Colon (tissue), 2 donors: Measurements from ENCODE around the gene SHC3.
"Not testable (repeated sequence)": the region's sequence is repeated elsewhere in the genome, so short reads cannot be mapped to it uniquely, and the experiment has no call there.

Source experiments
- FAIRE-seq: peaks from 2 replicates; lab custom pipeline; 2012; peaks lifted over from hg19 to GRCh38; lab: Jason Lieb, UNC
- donor health status: control.
- donor health status: control.

The SHC3 gene, protein sequence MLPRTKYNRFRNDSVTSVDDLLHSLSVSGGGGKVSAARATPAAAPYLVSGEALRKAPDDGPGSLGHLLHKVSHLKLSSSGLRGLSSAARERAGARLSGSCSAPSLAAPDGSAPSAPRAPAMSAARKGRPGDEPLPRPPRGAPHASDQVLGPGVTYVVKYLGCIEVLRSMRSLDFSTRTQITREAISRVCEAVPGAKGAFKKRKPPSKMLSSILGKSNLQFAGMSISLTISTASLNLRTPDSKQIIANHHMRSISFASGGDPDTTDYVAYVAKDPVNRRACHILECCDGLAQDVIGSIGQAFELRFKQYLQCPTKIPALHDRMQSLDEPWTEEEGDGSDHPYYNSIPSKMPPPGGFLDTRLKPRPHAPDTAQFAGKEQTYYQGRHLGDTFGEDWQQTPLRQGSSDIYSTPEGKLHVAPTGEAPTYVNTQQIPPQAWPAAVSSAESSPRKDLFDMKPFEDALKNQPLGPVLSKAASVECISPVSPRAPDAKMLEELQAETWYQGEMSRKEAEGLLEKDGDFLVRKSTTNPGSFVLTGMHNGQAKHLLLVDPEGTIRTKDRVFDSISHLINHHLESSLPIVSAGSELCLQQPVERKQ

GRCh38 chr9:89177944-89178829, at the start of gene SHC3:
SHC3 (minus strand) TSS chr9:89178818; CDS start chr9:89178460, 358 bp downstream.
- no peak for FAIRE-seq

DNA sequence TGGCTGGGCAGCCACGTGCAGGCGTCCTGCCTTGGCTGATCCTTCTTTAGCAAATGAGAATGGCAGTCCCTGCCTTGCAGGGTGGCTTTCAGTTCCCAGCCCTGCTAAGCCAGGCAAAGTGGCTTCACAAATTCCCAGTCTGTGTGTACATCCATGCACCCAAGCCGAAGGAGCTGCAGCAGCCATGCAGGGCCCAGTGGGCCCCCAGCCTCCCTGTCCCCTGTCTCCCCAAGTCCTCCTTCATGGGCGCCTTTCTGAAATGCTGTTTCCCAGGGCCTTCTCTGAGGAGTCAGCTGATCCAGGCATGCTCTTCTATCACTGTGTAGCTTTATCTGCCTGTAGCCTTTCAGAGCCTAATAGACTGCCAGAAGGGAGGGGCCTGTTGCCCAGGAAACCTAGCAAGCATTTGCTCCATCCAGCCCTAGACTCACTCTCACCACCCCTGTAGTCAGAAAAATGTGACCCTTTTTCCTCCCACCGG, 47.4 kb upstream of the SHC3 start:
- no peak for FAIRE-seq

DNA sequence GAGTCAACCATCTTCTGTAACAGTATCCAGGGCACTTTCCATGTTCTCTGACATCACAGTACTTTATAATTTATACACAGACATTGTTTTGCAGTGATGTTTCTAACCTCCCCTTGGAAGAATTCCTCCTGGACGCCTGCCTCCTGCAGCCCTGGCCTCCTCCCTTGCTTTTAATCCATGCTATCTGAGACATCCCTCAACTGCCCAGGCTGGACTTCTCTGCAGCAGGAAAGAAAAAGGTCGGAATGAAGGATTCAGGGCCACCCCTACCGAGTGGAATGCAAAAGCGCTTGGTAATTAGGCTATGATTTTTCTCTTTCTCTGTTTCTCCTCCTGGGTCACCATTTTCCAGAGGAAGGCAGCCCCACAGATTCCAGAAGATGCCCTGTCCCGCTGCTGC, 47.0 kb upstream of the SHC3 start:
- FAIRE-seq = no peak

DNA sequence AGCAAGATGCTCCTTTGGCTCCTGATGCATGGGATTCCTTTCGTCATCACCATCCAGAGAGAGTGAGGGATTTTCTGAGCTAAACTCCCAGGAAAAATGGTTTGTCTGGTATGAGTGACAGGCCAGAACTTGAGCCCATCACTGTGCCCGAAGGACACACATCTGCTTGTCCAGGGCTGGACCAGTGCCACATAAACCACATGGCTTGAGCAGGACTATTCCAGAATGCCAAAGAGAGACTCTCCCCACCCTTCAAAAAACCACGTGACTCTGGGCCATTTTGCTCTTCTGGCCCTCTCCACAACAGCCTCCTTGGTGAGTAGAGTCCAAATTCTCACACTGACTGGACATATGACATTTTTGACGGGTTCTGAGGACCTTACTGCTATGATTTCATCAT, 46.4 kb upstream of the SHC3 start:
- FAIRE-seq = no peak

DNA sequence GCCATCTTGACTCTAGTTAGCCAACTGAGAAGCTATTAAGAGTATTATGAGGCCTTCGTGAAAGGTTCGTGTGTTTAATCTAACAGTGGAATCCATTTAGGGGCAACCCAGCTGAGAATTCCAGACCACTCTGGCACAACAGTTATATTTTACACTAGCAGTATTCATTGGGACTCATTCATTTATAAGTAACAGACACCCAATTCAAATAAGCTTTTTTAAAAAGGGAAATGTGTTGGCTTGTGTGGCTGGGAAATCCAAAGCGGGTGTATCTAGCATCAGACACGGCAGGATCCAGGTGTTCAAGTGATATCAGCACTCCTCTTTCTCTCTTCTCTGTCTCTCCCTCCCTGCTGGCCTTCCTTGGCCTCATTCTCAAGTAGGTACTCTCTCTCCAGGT, 46.0 kb upstream of the SHC3 start:
- FAIRE-seq = no peak

DNA sequence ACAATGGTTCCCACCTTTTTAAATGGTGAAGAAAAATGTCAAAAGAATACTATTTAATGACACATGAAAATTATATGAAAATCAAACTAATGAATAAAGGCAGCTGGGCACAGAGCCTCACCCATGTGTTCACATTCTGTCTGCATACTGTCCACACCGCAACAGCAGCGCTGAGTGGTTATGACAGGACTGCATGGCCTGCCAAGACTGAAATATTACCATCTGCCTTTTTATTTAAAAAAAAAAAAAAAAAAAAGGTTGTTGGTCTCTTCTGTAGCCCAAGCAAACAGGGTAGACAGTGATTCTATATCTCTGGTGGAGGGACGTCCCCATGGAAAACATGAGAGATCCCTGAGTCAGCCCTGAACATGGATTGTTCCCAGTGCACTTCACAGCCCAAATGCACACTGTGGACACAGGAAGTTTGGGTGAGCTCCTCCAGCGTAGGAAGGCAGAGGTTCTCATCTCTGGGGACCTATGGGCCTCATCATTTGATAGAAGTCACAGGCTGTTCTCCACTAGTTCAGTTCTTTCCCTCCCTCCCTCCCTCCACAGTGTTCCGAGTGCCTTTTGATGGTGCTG, 44.9 kb upstream of the SHC3 start:
- no peak for FAIRE-seq

DNA sequence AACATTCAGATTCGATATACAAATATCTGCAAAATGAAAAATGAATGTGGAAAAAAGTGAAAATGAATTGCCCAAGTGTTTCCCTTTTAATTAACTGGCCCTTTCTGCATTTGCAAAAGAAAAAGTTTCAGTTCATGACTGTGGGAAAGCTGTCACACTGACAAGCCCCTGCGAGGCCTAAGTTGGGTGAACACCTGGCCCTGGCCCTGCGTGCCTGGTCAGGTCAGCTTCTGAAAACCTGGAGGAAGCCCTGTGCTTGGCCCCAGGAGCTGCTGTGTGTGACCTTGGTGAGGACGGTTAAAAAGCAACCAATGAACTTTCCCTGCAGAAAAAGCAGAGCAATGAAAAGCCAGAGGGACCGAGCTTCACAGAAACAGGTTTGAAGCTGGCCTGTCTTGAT, 41.0 kb upstream of the SHC3 start:
- FAIRE-seq = no peak

DNA sequence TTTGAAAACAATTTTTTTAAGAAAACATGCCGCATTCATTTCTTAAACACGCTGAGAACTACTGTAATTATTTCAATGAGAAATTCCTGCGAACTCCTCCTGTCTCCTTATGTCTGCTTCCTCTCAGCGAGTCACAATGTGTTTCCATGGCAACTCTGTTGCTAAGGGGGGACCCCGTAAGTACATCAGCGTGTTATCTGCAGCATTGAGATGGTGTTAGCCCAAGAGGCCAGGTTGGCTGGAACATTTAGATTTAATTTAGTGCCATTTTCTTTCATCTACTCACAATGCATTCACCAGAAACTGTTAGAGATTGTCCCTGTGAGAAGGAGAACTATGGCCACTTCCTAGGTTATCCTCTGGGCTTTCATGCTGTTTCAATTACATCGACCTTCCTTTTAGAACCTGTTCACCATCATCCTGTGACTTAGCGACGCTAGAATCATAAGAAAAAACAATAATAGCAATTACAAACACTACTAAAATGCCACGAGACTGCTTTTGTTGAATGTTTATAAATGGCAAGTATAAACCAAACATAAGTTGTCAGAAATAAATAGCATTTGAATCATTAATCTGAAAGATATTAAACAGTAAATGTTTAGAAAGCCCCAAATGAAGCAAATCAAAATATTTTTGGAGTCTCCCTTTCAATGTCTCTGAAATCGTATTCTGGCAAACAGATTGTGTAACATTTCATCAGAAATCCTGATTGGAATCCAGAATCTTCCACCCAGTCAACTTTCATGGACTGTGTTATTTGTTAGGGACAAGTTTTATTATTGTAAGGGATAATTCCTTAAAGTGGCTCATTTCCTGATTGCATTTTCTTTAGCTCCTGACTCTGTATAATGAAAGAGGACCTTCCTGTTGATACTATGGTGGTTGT, 39.7 kb upstream of the SHC3 start:
- FAIRE-seq = no peak

GRCh38 chr9:89215342-89215741, 36.7 kb upstream of the SHC3 start:
- FAIRE-seq = no peak

DNA sequence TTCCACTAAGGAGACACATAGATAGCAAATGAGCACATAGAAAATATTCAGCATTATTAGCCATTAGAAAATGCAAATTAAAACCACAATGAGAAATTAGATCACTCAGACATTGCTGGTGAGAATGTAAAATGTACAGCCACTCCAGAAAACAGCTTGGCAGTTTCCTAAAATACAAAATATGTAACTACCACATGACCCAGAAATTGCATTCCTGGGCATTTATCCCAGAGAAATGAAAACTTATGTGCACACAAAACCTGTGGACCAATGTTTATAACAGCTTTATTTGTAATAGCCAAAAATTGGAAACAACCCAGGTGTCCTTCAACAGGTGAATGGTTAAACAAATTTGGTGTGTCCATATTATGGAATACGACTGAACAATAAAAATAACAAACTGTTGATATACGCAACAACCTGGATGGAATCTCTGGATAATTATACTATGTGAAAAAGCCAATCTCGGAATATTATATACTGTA, 34.8 kb upstream of the SHC3 start:
- no peak for FAIRE-seq

DNA sequence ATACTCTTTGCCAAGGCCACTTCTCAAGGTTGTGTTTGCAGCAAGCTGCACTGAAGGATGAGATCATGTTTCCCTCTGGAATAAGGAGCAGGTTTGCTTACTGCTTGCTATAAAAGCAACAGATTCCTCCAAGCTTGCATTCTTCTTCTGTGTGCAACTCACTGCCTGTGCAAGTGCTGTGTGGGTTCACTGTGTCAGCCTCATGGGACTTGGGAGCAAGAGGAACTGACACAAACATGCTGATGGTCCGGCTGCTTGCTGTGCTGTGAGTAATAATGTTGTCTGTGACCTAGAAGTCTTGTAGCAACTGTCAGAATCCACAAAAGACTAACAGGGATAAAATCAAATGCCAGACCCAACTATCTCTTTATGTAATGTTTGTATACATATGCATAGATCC, 33.6 kb upstream of the SHC3 start:
- no peak for FAIRE-seq

GRCh38 chr9:89209311-89209710, 30.7 kb upstream of the SHC3 start:
- not testable (repeated sequence) for FAIRE-seq

- FAIRE-seq = no peak
Observed at GRCh38 chr9:89207026-89207425, 28.4 kb upstream of the SHC3 start.

DNA sequence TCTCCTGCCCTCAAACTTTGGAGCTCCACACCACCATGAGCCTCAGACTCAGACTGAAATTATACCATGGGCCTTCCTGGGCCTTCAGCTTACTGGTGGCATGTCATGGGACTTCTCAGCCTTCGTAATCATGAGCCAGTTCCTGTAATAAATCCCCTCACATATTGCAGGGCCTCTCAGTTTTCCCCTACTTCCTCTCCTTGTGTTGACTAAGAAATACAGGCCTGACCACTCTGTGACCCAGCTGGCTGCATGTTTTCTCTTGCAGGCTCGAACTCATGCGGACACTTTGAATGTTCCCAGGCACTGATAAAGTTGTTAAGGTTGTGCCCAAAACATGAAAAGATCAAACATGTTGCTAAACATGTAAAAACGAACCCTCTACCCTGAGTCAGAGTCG, 26.2 kb upstream of the SHC3 start:
- no peak for FAIRE-seq

- no peak for FAIRE-seq
Observed at GRCh38 chr9:89195131-89195797, 16.6 kb upstream of the SHC3 start.

DNA sequence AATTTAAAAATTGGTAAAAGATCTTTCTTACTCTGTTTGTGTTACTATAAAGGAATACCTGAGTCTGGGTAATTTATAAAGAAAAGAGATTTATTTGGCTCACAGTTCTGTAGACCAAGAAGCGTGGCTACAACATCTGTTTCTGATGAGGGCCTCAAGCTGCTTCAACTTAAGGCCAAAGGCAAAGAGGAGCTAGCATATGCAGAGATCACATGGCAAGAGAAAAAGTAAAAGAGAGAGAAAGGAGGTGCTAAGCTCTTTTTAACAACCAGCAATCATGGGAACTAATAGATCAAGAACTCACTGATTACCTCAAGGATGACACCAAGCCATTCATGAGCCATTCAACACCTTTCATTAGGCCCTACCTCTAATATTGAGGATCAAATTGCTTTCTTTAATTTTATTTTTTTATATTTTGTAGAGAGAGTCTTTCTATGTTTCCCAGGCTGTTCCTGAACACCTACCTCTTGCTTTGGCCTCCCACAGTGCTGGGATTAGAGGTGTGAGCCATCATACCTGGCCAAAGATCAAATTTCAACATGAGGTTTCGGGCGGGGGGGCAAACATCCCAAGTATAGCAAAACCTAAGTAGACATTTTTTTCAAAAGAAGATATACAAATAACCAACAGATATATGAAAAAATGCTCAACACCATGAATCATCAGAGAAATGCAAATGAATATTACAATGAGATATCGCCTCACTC, 16.0 kb upstream of the SHC3 start:
- FAIRE-seq = no peak

- FAIRE-seq = no peak
Observed at GRCh38 chr9:89191004-89191403, 12.4 kb upstream of the SHC3 start.

DNA sequence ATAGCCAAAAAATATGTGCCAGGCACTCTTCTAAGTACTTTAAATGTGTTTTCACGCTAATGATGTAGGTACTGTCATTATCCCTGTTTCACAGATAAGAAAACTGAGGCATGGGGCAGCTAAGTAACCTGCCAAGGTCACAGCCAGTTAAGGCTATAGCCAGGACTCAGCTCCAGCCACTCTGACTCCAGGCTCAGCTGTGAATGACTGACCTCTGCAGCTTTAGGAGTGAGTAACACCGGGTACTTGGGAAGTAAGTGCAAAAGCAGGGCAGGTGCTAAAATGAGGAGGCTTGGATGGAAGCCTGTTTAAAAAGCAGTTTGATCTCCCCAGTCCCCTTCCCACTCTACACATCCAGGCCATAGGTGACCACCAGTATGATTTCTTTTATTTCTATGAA, 10.6 kb upstream of the SHC3 start:
- no peak for FAIRE-seq

- no peak for FAIRE-seq
Observed at GRCh38 chr9:89187950-89188349, 9.3 kb upstream of the SHC3 start.

GRCh38 chr9:89187541-89187940, 8.9 kb upstream of the SHC3 start:
- no peak for FAIRE-seq
